GM12801 (cell line): Measurements from ENCODE around the gene WWP2.

Source experiments
- TF ChIP-seq, protein P1 (sequence below): IDR thresholded peaks from one replicate; pipeline ENCODE4 v1.5.1; 2011; ENCODE audit warnings: control low read depth; ENCODE audit not compliant: insufficient read length; ENCODE audit errors: extremely low read depth

WWP2 gene

GRCh38 chr16:69865701-69866100 lies 103.6 kb downstream of the WWP2 start:
- TF ChIP-seq, protein P1, sequence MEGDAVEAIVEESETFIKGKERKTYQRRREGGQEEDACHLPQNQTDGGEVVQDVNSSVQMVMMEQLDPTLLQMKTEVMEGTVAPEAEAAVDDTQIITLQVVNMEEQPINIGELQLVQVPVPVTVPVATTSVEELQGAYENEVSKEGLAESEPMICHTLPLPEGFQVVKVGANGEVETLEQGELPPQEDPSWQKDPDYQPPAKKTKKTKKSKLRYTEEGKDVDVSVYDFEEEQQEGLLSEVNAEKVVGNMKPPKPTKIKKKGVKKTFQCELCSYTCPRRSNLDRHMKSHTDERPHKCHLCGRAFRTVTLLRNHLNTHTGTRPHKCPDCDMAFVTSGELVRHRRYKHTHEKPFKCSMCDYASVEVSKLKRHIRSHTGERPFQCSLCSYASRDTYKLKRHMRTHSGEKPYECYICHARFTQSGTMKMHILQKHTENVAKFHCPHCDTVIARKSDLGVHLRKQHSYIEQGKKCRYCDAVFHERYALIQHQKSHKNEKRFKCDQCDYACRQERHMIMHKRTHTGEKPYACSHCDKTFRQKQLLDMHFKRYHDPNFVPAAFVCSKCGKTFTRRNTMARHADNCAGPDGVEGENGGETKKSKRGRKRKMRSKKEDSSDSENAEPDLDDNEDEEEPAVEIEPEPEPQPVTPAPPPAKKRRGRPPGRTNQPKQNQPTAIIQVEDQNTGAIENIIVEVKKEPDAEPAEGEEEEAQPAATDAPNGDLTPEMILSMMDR = no peak

- TF ChIP-seq, protein P1 = no peak
These were observed 105.8 kb downstream of the WWP2 start for GRCh38 chr16:69867784-69868560.

GRCh38 chr16:69870761-69871160 lies 108.6 kb downstream of the WWP2 start:
- TF ChIP-seq, protein P1 = no peak

- TF ChIP-seq, protein P1 = no peak
These were observed 109.6 kb downstream of the WWP2 start for GRCh38 chr16:69871708-69872107.

DNA sequence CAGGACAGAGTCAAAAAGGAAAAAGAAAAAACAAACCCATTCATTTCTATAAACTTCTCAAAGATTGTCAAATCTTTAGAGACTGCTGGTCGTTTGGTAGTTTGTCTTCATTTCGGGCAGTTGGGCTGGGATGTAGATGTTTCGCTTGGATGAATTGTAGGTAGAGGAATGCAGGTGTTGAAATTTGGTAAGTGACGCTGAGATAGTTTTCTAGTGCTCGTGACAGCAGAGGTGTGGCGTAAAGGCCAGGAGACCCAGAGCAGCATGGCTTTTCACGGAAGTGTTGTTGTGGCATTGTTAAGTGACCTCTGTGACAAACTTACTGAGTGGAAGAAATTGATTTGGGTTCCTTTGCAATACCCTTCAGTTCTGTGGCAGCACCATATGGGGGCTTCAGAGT lies 110.8 kb downstream of the WWP2 start:
- TF ChIP-seq, protein P1 = no peak

GRCh38 chr16:69873783-69874182 lies 111.7 kb downstream of the WWP2 start:
- TF ChIP-seq, protein P1 = no peak

GRCh38 chr16:69874271-69874670 lies 112.1 kb downstream of the WWP2 start:
- TF ChIP-seq, protein P1 = no peak
